GM12892 (cell line): ENCODE measurements around the gene CHST15.

Source experiments
- POLR2A ChIP-seq: IDR thresholded peaks from 2 replicates; pipeline ENCODE4 v1.6.1; 2011; ENCODE audit warnings: low read depth, low read length, control low read depth
- POLR2AphosphoS5 ChIP-seq: IDR thresholded peaks from 2 replicates; pipeline ENCODE4 v1.6.1; 2011; ENCODE audit warnings: low read depth, low read length, control low read depth
- TAF1 ChIP-seq: IDR thresholded peaks from 2 replicates; pipeline ENCODE4 v1.6.1; 2011; ENCODE audit warnings: low read depth, mild to moderate bottlenecking, control low read depth, low read length, borderline replicate concordance

DNA sequence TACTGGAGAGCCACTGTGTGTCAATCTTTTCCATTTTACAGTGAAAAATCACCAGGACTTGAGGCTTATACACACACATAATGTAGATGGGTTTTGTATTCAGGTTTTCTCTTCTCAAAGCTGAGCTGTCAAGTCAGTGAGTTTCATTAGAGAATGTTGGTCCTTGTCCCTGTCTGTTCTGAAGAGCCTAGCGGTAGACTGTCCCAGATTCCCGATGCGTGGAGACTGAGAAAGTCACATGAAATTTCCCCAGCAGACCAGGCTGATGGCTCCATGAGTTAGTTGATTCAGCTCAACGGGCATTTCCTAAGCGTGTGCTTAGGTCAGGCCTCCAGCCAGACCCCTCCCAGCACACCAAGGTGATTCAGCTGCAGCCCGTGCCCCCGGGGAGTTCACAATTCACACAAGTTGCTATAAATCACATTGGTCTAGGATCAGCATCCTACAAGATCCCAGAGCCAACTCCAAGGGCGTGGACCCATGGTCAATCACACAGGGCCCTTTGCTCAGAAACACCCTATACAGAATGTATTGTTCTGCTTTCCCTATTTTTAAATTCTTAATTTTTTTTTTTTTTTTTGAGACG, 17.2 kb downstream of the CHST15 start:
- TF ChIP-seq TAF1: no peak
- no peak for TF ChIP-seq POLR2AphosphoS5
- no peak for TF ChIP-seq POLR2A
